Osteocyte (in vitro differentiated cells): Measurements from ENCODE around the gene TMBIM6. TPM values are rescaled to one million over a fixed set of nuclear protein-coding genes. Genes with fewer than 3 reads are reported as not detected.

Experiments
- DNase-seq: peaks from one replicate; pipeline ENCODE4 v3.0.0; 2021; ENCODE audit warnings: mixed read lengths; ENCODE audit not compliant: unreplicated experiment; ENCODE audit errors: extremely low spot score
- H3K27ac Mint-ChIP-seq: one replicate; pipeline ENCODE4 v1.8.0; 2021; ENCODE audit warnings: mild to moderate bottlenecking, mixed read lengths; ENCODE audit not compliant: unreplicated experiment
- H3K27me3 Mint-ChIP-seq: one replicate; pipeline ENCODE4 v1.8.0; 2021; ENCODE audit warnings: mixed read lengths; ENCODE audit not compliant: unreplicated experiment
- H3K36me3 Mint-ChIP-seq: one replicate; pipeline ENCODE4 v1.8.0; 2021; ENCODE audit warnings: mixed read lengths; ENCODE audit not compliant: unreplicated experiment
- H3K4me1 Mint-ChIP-seq: one replicate; pipeline ENCODE4 v1.8.0; 2021; ENCODE audit warnings: mixed read lengths; ENCODE audit not compliant: unreplicated experiment
- H3K4me3 Mint-ChIP-seq: one replicate; pipeline ENCODE4 v1.8.0; 2021; ENCODE audit warnings: mild to moderate bottlenecking, moderate library complexity, mixed read lengths; ENCODE audit not compliant: unreplicated experiment
- H3K9me3 Mint-ChIP-seq: one replicate; pipeline ENCODE4 v1.8.0; 2021; ENCODE audit warnings: mixed read lengths; ENCODE audit not compliant: unreplicated experiment
- CTCF ChIP-seq: fragments of 200-600 bp; sonication (generic); IDR thresholded peaks from 2 replicates; pipeline ENCODE4 v1.5.0; 2021; ENCODE audit warnings: antibody characterized with exemption, mild to moderate bottlenecking, moderate library complexity
- total RNA-seq: library from RNA; stranded (reverse); gene quantifications from 2 replicates; pipeline ENCODE4 v1.2.1, GENCODE V29; 2021

Gene TMBIM6
- total RNA-seq, 1 donor from 2014 or later: 385 TPM

- Mint-ChIP-seq H3K27ac (no peak overlapping the region), H3K4me3 (no peak overlapping the region), H3K9me3 (no peaks in the 10 kb centered on the region), H3K27me3 (no peaks in the 10 kb centered on the region), H3K36me3 (peaks cover 26% of the 10 kb centered on the region), H3K4me1 (no peaks in the 10 kb centered on the region)
- no peak for TF ChIP-seq CTCF
- DNase-seq: no peak
Observed at GRCh38 chr12:49796155-49796554, 54.8 kb downstream of the TMBIM6 start.

- Mint-ChIP-seq H3K4me1 (no peaks in the 10 kb centered on the region), H3K27me3 (no peaks in the 10 kb centered on the region), H3K36me3 (peaks cover 32% of the 10 kb centered on the region), H3K9me3 (no peaks in the 10 kb centered on the region), H3K4me3 (no peak overlapping the region), H3K27ac (no peak overlapping the region)
- TF ChIP-seq CTCF: no peak
- DNase-seq: no peak
Observed at GRCh38 chr12:49796606-49797448, 55.5 kb downstream of the TMBIM6 start.

- no peak overlapping the region for H3K27ac Mint-ChIP-seq
- H3K4me3 Mint-ChIP-seq: no peak overlapping the region
- H3K27me3 Mint-ChIP-seq: no peaks in the 10 kb centered on the region
- no peaks in the 10 kb centered on the region for H3K9me3 Mint-ChIP-seq
- no peak for DNase-seq
- peaks cover 32% of the 10 kb centered on the region for H3K36me3 Mint-ChIP-seq
- no peaks in the 10 kb centered on the region for H3K4me1 Mint-ChIP-seq
- TF ChIP-seq CTCF: no peak
Observed at GRCh38 chr12:49797449-49797776, 56.1 kb downstream of the TMBIM6 start.

GRCh38 chr12:49798248-49798647 is 56.9 kb downstream of the TMBIM6 start:
- no peaks in the 10 kb centered on the region for H3K4me1 Mint-ChIP-seq
- no peak overlapping the region for H3K4me3 Mint-ChIP-seq
- peaks cover 34% of the 10 kb centered on the region for H3K36me3 Mint-ChIP-seq
- no peak for TF ChIP-seq CTCF
- no peak overlapping the region for H3K27ac Mint-ChIP-seq
- H3K9me3 Mint-ChIP-seq: no peaks in the 10 kb centered on the region
- DNase-seq: no peak
- H3K27me3 Mint-ChIP-seq: no peaks in the 10 kb centered on the region

GRCh38 chr12:49798934-49799333 is 57.6 kb downstream of the TMBIM6 start:
- no peaks in the 10 kb centered on the region for H3K4me1 Mint-ChIP-seq
- H3K27ac Mint-ChIP-seq: no peak overlapping the region
- H3K4me3 Mint-ChIP-seq: no peak overlapping the region
- no peak for DNase-seq
- no peaks in the 10 kb centered on the region for H3K9me3 Mint-ChIP-seq
- TF ChIP-seq CTCF: no peak
- H3K36me3 Mint-ChIP-seq: peaks cover 34% of the 10 kb centered on the region
- no peaks in the 10 kb centered on the region for H3K27me3 Mint-ChIP-seq
